Esophagus squamous epithelium (tissue), 5 donors: ENCODE results near the gene KLHL17. TPM values are rescaled to one million over a fixed set of nuclear protein-coding genes. Genes with fewer than 3 reads are reported as not detected.

ENCODE experiments used
- DNase-seq: peaks from one replicate; lab custom pipeline; 2025; lab: John Stamatoyannopoulos, UW
- H3K27ac ChIP-seq, 4 donors: fragments of 200-600 bp; sonication (generic); one replicate each; pipeline ENCODE4 v1.5.1; 2016 to 2019; ENCODE audit warnings: mild to moderate bottlenecking in 1 of 4
- H3K27me3 ChIP-seq, 4 donors: fragments of 200-600 bp; sonication (generic); 1 replicate in 3 of 4; 2 replicates in 1 of 4; pipeline versions ENCODE4 v1.5.1 to v1.6.0; 2017 to 2021; ENCODE audit warnings: antibody characterized with exemption in 1 of 4
- H3K36me3 ChIP-seq, 3 donors: fragments of 200-600 bp; sonication (generic); one replicate each; pipeline ENCODE4 v1.5.1; 2016 to 2019
- H3K4me1 ChIP-seq, 3 donors: fragments of 200-600 bp; sonication (generic); one replicate each; pipeline ENCODE4 v1.5.1; 2017 to 2019
- H3K4me3 ChIP-seq, 4 donors: fragments of 200-600 bp; sonication (generic); 1 replicate in 3 of 4; 2 replicates in 1 of 4; pipeline ENCODE4 v1.5.1; 2016 to 2019; ENCODE audit warnings: mild to moderate bottlenecking in 2 of 4, moderate library complexity in 1 of 4
- H3K9me3 ChIP-seq, 3 donors: fragments of 200-600 bp; sonication (generic); one replicate each; pipeline ENCODE4 v1.5.1; 2016 to 2019
- POLR2A ChIP-seq, 4 donors: fragments of 450-650 bp; IDR thresholded peaks; one replicate each; pipeline ENCODE4 v1.6.1; 2017; ENCODE audit warnings: antibody characterized with exemption in 4 of 4, mild to moderate bottlenecking in 4 of 4, moderate library complexity in 3 of 4
- WGBS, 2 donors: methylation state at CpG; one replicate each; pipeline ENCODE4 v1.1.5; 2018; 5-methylcytosine and 5-hydroxymethylcytosine counted together
- intact Hi-C: fragments of 100-400 bp; cut with DNase I; formaldehyde crosslinking; loops from one replicate; pipeline ENCODE4 v1.15.0; 2022
- total RNA-seq, 4 donors: library from RNA; depleted of rRNA; stranded (reverse); fragments of >200 nt; gene quantifications; one replicate each; pipeline ENCODE4 v1.1.0, GENCODE V29; 2016
- TF ChIP-seq, protein P1 (sequence below), 6 experiments: fragments of 450-650 bp in 4 of 6; fragments of 200-600 bp in 2 of 6; sonication (generic) in 2 of 6; IDR thresholded peaks; one replicate each; pipeline ENCODE4 v1.5.1; 2016 to 2019; ENCODE audit warnings: antibody characterized with exemption in 6 of 6, mild to moderate bottlenecking in 4 of 6, moderate library complexity in 4 of 6
- donor health status: DM: yes; HTN: yes; CAD: no.

The KLHL17 gene
- total RNA-seq, 4 donors from 2014 or later = 8.7 to 13.8 (median 10.3) TPM

DNA sequence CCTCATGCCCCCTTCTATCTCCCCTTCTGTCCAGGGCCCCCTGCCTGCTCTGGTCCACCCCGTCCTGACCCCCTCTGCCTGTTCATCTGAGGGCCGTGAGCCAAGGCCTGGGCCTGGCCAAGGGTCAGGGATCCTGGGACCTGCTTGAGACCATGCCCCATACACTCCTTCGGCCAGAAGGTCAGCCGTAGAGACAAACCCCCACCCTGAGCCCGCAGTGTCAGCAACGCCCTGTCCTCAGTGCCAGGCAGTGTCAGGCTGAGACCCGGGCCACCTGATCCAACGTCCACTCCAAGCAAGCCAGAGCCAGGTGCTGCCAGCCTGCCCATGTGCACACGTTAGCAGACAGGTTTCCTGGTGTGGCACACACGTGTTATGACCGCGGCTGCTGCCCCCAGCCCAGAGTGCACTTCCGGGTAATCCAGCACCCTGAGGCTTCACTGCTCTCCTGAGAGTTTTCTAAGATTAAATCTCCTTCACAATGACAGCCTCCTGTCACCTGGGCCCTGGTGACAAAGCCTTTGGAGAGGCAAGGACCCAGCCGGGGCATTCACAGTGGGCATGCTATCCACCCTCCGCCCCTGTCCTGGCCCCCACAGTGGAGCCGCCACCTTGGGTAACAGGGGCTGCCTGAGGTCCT lies 46.8 kb upstream of the KLHL17 start:
- Histone ChIP-seq H3K36me3 (no peaks in the 10 kb centered on the region), H3K9me3 (no peaks in the 10 kb centered on the region), H3K27ac (no peak overlapping the region), H3K4me1 (peaks cover 11 to 42% (median 13%) of the 10 kb centered on the region in 3 donors), H3K27me3 (peaks cover 0 to 94% (median 17%) of the 10 kb centered on the region in 4 donors), H3K4me3 (no peak overlapping the region)
- TF ChIP-seq, protein P1, sequence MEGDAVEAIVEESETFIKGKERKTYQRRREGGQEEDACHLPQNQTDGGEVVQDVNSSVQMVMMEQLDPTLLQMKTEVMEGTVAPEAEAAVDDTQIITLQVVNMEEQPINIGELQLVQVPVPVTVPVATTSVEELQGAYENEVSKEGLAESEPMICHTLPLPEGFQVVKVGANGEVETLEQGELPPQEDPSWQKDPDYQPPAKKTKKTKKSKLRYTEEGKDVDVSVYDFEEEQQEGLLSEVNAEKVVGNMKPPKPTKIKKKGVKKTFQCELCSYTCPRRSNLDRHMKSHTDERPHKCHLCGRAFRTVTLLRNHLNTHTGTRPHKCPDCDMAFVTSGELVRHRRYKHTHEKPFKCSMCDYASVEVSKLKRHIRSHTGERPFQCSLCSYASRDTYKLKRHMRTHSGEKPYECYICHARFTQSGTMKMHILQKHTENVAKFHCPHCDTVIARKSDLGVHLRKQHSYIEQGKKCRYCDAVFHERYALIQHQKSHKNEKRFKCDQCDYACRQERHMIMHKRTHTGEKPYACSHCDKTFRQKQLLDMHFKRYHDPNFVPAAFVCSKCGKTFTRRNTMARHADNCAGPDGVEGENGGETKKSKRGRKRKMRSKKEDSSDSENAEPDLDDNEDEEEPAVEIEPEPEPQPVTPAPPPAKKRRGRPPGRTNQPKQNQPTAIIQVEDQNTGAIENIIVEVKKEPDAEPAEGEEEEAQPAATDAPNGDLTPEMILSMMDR (IDR thresholded peaks at IDR 0.05) = no peak
- TF ChIP-seq POLR2A (IDR thresholded peaks at IDR 0.05) = no peak
- intact Hi-C loops = no loop called here
- WGBS, 2 donors = 44 to 60% methylated on average over 7 to 11 of the region's 16 CpGs
- no peak for DNase-seq

DNA sequence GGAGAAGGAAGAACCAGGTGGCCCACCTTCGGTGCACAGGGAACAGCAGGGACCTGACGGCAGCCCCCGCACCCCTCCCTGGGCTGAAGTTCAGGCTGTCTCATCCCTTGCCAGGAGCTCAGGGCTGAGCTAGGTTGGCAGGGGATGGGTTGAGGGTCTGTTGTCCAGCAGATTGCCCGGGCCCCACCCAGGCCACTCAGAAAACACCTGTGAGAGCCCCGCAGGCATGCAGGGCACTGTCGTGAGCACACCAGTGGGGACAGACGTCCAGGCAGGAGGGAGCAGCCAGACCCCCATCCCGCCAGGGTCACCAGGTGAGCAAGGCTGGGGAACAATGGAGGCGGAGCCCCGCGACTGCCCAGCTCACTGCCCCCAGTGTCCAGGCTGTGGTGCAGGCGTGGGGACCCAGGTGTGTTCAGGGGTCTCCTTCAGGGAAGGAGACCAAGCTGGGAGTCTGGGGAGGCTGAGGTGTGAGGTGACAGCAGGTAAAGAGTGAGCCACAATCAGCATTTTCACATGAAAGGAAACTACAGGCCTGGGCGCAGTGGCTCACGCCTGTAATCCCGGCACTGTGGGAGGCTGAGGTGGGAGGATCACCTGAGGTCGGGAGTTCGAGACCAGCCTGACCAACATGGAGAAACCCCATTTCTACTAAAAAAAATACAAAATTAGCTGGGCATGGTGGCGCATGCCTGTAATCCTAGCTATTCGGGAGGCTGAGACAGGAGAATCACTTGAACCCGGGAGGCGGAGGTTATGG lies 46.1 kb upstream of the KLHL17 start:
- Histone ChIP-seq H3K9me3 (no peaks in the 10 kb centered on the region), H3K4me3 (no peak overlapping the region), H3K27ac (no peak overlapping the region), H3K4me1 (peaks cover 11 to 42% (median 13%) of the 10 kb centered on the region in 3 donors), H3K36me3 (no peaks in the 10 kb centered on the region), H3K27me3 (peaks cover 4 to 98% (median 21%) of the 10 kb centered on the region in 4 donors)
- TF ChIP-seq POLR2A (IDR thresholded peaks at IDR 0.05) = no peak
- TF ChIP-seq, protein P1 (IDR thresholded peaks at IDR 0.05) = no peak
- no peak for DNase-seq
- WGBS, 2 donors = 70 to 81% methylated on average over 9 to 14 of the region's 21 CpGs
- intact Hi-C loops = no loop called here

DNA sequence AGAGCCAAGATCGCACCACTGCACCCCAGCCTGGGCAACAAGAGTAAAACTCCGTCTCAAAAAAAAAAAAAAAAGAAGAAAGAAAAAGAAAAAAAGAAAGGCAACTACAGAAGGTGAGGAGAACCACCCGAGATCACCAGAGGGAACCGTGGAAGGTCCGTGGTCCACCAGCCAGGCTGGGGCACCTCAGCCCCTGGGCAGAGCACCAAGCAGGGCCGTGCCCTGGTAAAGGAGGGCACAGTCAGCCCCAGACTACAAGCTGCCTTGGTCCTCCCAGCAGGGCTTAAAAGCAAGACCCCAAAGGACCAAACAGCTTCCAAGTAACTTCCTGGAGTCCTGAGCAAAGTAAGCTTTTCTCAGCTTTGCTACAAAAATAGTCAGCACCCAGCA lies 45.5 kb upstream of the KLHL17 start:
- no peak for DNase-seq
- intact Hi-C loops = no loop called here
- Histone ChIP-seq H3K36me3 (no peaks in the 10 kb centered on the region), H3K4me3 (no peak overlapping the region), H3K27ac (no peak overlapping the region), H3K9me3 (no peaks in the 10 kb centered on the region), H3K4me1 (peaks cover 11 to 41% (median 11%) of the 10 kb centered on the region in 3 donors), H3K27me3 (peaks cover 9 to 100% (median 25%) of the 10 kb centered on the region in 4 donors)
- no peak for TF ChIP-seq POLR2A (IDR thresholded peaks at IDR 0.05)
- TF ChIP-seq, protein P1 (IDR thresholded peaks at IDR 0.05) = no peak
- 55 to 73% methylated on average over 6 of the region's 6 CpGs for WGBS, 2 donors

DNA sequence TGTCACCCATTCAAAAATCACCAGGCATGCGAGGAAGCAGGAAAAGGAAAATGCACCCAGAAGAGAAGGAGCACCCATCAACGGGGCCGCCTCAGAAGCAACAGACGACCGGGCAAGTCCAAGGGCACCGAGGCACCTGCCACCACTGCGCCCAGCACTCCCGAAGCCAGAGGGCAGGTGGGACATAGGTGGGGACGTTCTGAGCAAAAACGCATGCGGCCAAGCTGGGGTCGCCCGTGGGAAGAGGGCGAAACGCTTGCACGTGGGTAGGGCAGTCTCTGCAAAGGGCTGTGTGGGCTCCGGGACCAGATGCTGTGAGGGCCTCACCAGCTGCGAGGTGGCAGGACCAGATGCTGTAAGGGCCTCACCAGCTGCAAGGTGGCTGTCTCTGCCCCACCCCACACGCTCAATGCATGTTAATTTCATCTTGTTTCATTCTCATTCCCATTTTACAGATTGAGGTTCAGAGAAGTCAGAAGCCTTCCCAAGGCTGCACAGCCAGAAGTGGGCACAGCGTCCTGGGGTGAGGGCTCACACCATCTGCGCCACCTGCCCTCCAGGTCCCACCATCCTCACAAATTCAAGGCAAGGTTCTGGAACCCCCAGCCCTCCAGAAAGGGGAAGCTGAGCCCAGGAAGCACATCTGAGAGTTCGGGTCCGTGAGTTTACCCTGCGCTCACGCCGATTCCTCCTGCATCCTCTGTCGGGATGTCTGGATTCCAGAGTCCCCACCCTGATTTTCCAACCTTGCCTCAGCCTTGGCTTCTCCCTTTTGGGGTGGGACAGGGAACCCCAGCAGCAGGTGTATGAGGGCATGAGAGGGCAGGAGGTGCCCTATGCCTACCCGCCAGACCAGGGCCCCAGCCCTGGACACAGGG lies 44.9 kb upstream of the KLHL17 start:
- Histone ChIP-seq H3K4me1 (peaks cover 10 to 41% (median 16%) of the 10 kb centered on the region in 3 donors), H3K36me3 (no peaks in the 10 kb centered on the region), H3K27me3 (peaks cover 15 to 100% (median 20%) of the 10 kb centered on the region in 4 donors), H3K4me3 (no peak overlapping the region), H3K27ac (no peak overlapping the region), H3K9me3 (no peaks in the 10 kb centered on the region)
- DNase-seq = no peak
- intact Hi-C loops = no loop called here
- WGBS, 2 donors = 73 to 78% methylated on average over 16 to 24 of the region's 28 CpGs
- TF ChIP-seq, protein P1 (IDR thresholded peaks at IDR 0.05) = no peak
